HCT116 (cell line): Measurements from ENCODE around the gene URAD. TPM values are rescaled to one million over a fixed set of nuclear protein-coding genes. Genes with fewer than 3 reads are reported as not detected.

Source experiments
- ATAC-seq: fragments of 200-7000 bp; cut with Tn5 transposase; 2 replicates; pipeline ENCODE4 v1.9.1; 2020; ENCODE audit warnings: mild to moderate bottlenecking, moderate library complexity
- BruUV-seq: library from RNA; stranded (reverse); fragments of 400-500 nt; replicated peaks from 2 replicates; lab custom pipeline; 2021; lab: Mats Ljungman, UMichigan
- CTCF ChIA-PET: fragments of 300-600 bp; sonication (Branson Sonifier 250); formaldehyde crosslinking; loops from one replicate; lab custom pipeline; 2021; ENCODE audit warnings: antibody characterized with exemption; lab: Charles Lee
- POLR2A ChIA-PET: fragments of 300-600, 350-600 bp; sonication (Branson Sonifier 250); formaldehyde crosslinking; loops from one replicate; lab custom pipeline; 2021; ENCODE audit warnings: antibody characterized with exemption; lab: Charles Lee
- RAD21 ChIA-PET, 2 experiments: fragments of 300-600 bp; sonication (Branson Sonifier 250); formaldehyde crosslinking; loops; one replicate each; lab custom pipeline; 2023; ENCODE audit warnings: low total read pairs in 2 of 2; ENCODE audit not compliant: uncharacterized antibody in 2 of 2, unreplicated experiment in 2 of 2, low non-redundant PET in 1 of 2; lab: Charles Lee
- DNase-seq: peaks from one replicate; pipeline ENCODE4 v3.0.0-alpha.2; 2010; ENCODE audit warnings: low read depth, low spot score
- H2AFZ ChIP-seq: fragments of 200-600 bp; shearing (Covaris generic), sonication (generic); 2 replicates; pipeline ENCODE4 v1.6.1; 2017; ENCODE audit warnings: low read depth, mixed run types, mixed read lengths, antibody characterized with exemption, low read length; ENCODE audit not compliant: poor library complexity, severe bottlenecking
- H3K27ac ChIP-seq: 2 replicates; pipeline ENCODE4 v1.5.1; 2012; ENCODE audit warnings: low read depth, low read length
- H3K27me3 ChIP-seq: fragments of 200-600 bp; sonication (generic); 2 replicates; pipeline ENCODE4 v1.6.1; 2016; ENCODE audit warnings: mixed run types, low read length, mixed read lengths; ENCODE audit not compliant: insufficient read depth
- H3K36me3 ChIP-seq, 2 experiments: fragments of 200-500 bp in 1 of 2; fragments of 200-600 bp in 1 of 2; sonication (Bioruptor generic) in 1 of 2; sonication (generic) in 1 of 2; 2 replicates each; pipeline versions ENCODE4 v1.5.1 to v1.6.1; 2014 to 2016; ENCODE audit warnings: low read length in 2 of 2, inconsistent platforms in 1 of 2, mixed read lengths in 1 of 2, mixed run types in 1 of 2; ENCODE audit not compliant: insufficient read depth in 2 of 2, control insufficient read depth in 1 of 2
- H3K4me1 ChIP-seq, 2 experiments: fragments of 200-600 bp in 1 of 2; sonication (generic) in 1 of 2; 2 replicates each; pipeline versions ENCODE4 v1.5.1 to v1.6.1; 2012 to 2017; ENCODE audit warnings: low read length in 2 of 2, inconsistent platforms in 1 of 2, mild to moderate bottlenecking in 1 of 2, mixed read lengths in 1 of 2, mixed run types in 1 of 2, moderate library complexity in 1 of 2; ENCODE audit not compliant: insufficient read depth in 2 of 2, control insufficient read depth in 1 of 2
- H3K4me2 ChIP-seq: fragments of 200-600 bp; sonication (generic); 2 replicates; pipeline ENCODE4 v1.6.1; 2017; ENCODE audit warnings: mixed run types, low read length, mixed read lengths
- H3K4me3 ChIP-seq, 2 experiments: fragments of 200-600 bp in 1 of 2; sonication (generic) in 1 of 2; replicated peaks in 1 of 2; 2 replicates each; pipeline ENCODE4 v1.5.1; 2011 to 2016; ENCODE audit warnings: low read length in 2 of 2, control low read depth in 1 of 2, low read depth in 1 of 2, mild to moderate bottlenecking in 1 of 2, mixed read lengths in 1 of 2, mixed run types in 1 of 2
- H3K79me2 ChIP-seq: fragments of 200-600 bp; sonication (generic); 2 replicates; pipeline ENCODE4 v1.6.1; 2017; ENCODE audit warnings: mild to moderate bottlenecking, mixed run types, low read length, moderate library complexity, mixed read lengths; ENCODE audit not compliant: insufficient read depth
- H3K9ac ChIP-seq: fragments of 200-600 bp; sonication (generic); 2 replicates; pipeline ENCODE4 v1.6.1; 2016; ENCODE audit warnings: low read length, mixed read lengths
- H3K9me2 ChIP-seq: fragments of 200-600 bp; sonication (generic), shearing (Covaris generic); 2 replicates; pipeline ENCODE4 v1.6.1; 2017; ENCODE audit warnings: mixed run types, mild to moderate bottlenecking, moderate library complexity; ENCODE audit not compliant: insufficient read depth
- H3K9me3 ChIP-seq, 2 experiments: fragments of 200-500 bp in 1 of 2; fragments of 200-600 bp in 1 of 2; sonication (Bioruptor generic) in 1 of 2; sonication (generic) in 1 of 2; 2 replicates each; pipeline ENCODE4 v1.6.1; 2014 to 2017; ENCODE audit warnings: low read length in 2 of 2, mixed read lengths in 2 of 2, inconsistent platforms in 1 of 2, low read depth in 1 of 2, mild to moderate bottlenecking in 1 of 2, mixed run types in 1 of 2, moderate library complexity in 1 of 2; ENCODE audit not compliant: control insufficient read depth in 1 of 2, insufficient read depth in 1 of 2
- H4K20me1 ChIP-seq: fragments of 200-600 bp; sonication (generic), shearing (Covaris generic); 2 replicates; pipeline ENCODE4 v1.6.1; 2017; ENCODE audit warnings: mixed run types, mild to moderate bottlenecking, moderate library complexity; ENCODE audit not compliant: insufficient read depth
- CEBPB ChIP-seq: IDR thresholded peaks from 2 replicates; pipeline ENCODE4 v1.6.1; 2012; ENCODE audit warnings: low read depth
- EGR1 ChIP-seq: IDR thresholded peaks from 2 replicates; pipeline ENCODE4 v1.6.1; 2012; ENCODE audit warnings: low read depth
- ELF1 ChIP-seq: IDR thresholded peaks from 2 replicates; pipeline ENCODE4 v1.6.1; 2012; ENCODE audit warnings: low read depth, borderline replicate concordance
- EZH2 ChIP-seq: fragments of 200-600 bp; sonication (generic); IDR thresholded peaks from 2 replicates; pipeline ENCODE4 v1.6.1; 2017; ENCODE audit warnings: antibody characterized with exemption, mixed run types
- EZH2phosphoT487 ChIP-seq: fragments of 200-600 bp; IDR thresholded peaks from 2 replicates; pipeline ENCODE4 v1.6.1; 2018; ENCODE audit warnings: antibody characterized with exemption, borderline replicate concordance
- FOSL1 ChIP-seq: IDR thresholded peaks from 2 replicates; pipeline ENCODE4 v1.6.1; 2012; ENCODE audit warnings: low read depth
- JUND ChIP-seq: IDR thresholded peaks from 2 replicates; pipeline ENCODE4 v1.6.1; 2012
- POLR2A ChIP-seq: IDR thresholded peaks from 2 replicates; pipeline ENCODE4 v1.7.0; 2011; ENCODE audit warnings: borderline replicate concordance; ENCODE audit not compliant: insufficient read depth, insufficient read length; ENCODE audit errors: extremely low read depth
- RAD21 ChIP-seq: IDR thresholded peaks from 2 replicates; pipeline ENCODE4 v1.6.1; 2012; ENCODE audit warnings: low read depth, mild to moderate bottlenecking
- SIN3A ChIP-seq: IDR thresholded peaks from 2 replicates; pipeline ENCODE4 v1.6.1; 2012; ENCODE audit warnings: low read depth
- SP1 ChIP-seq: IDR thresholded peaks from 2 replicates; pipeline ENCODE4 v1.6.1; 2012; ENCODE audit warnings: low read depth
- SRF ChIP-seq: IDR thresholded peaks from 2 replicates; pipeline ENCODE4 v1.6.1; 2012; ENCODE audit warnings: low read depth
- TCF7L2 ChIP-seq: IDR thresholded peaks from 2 replicates; pipeline ENCODE4 v1.7.0; 2011; ENCODE audit warnings: borderline replicate concordance, inconsistent platforms; ENCODE audit not compliant: insufficient read depth, insufficient read length; ENCODE audit errors: extremely low read depth
- YY1 ChIP-seq: IDR thresholded peaks from 2 replicates; pipeline ENCODE4 v1.6.1; 2011; ENCODE audit warnings: low read length, low read depth, moderate library complexity, mild to moderate bottlenecking; ENCODE audit not compliant: insufficient replicate concordance; ENCODE audit errors: extremely low read depth
- ZFX ChIP-seq: fragments of 450-650 bp; IDR thresholded peaks from 2 replicates; pipeline ENCODE4 v1.6.1; 2017
- ZNF274 ChIP-seq: fragments of 200-500 bp; sonication (Bioruptor generic); IDR thresholded peaks from 2 replicates; pipeline ENCODE4 v1.6.1; 2014; ENCODE audit warnings: mild to moderate bottlenecking, low read depth, low read length, inconsistent platforms
- intact Hi-C: fragments of 100-400 bp; cut with micrococcal nuclease; formaldehyde crosslinking; loops from 2 replicates; pipeline ENCODE4 v1.10.0; 2022
- total RNA-seq: library from RNA; stranded (reverse); gene quantifications from one replicate; pipeline ENCODE4 v1.2.1, GENCODE V29; 2021; ENCODE audit not compliant: unreplicated experiment
- TF ChIP-seq, protein P1 (sequence below): IDR thresholded peaks from 2 replicates; pipeline ENCODE4 v1.6.1; 2012
- TF ChIP-seq, protein P2 (sequence below): IDR thresholded peaks from 2 replicates; pipeline ENCODE4 v1.6.1; 2012; ENCODE audit warnings: low read depth
- TF ChIP-seq, protein P3 (sequence below): IDR thresholded peaks from 2 replicates; pipeline ENCODE4 v1.6.1; 2011; ENCODE audit warnings: mild to moderate bottlenecking, low read length, moderate library complexity; ENCODE audit not compliant: insufficient replicate concordance; ENCODE audit errors: extremely low read depth
- TF ChIP-seq, protein P4 (sequence below): IDR thresholded peaks from 2 replicates; pipeline ENCODE4 v1.6.1; 2012

URAD gene
- total RNA-seq, 1 experiment from 2014 or later: not detected

DNA sequence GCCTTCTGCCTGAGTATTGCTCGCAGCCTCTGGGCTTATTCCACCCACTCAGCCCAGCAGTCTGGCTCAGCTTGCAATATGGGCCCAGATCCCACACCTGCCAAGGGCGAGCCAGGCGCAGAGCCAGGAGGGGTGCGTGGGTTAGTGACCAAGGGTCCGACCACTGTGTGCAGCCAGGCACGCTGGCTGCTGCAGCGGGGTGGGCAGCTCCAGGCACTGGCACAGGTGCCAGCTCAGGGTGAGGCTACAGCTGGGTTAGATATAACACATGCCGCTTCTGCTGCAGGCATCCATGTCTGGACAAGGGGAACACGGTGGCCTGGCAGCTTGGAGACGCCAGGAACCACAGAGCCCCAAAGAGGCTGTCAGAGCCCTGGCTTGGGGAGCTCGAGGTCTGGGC lies 12.6 kb upstream of the URAD start:
- TF ChIP-seq, protein P1, sequence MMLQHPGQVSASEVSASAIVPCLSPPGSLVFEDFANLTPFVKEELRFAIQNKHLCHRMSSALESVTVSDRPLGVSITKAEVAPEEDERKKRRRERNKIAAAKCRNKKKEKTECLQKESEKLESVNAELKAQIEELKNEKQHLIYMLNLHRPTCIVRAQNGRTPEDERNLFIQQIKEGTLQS: no peak
- no peak for TF ChIP-seq TCF7L2
- TF ChIP-seq, protein P2, sequence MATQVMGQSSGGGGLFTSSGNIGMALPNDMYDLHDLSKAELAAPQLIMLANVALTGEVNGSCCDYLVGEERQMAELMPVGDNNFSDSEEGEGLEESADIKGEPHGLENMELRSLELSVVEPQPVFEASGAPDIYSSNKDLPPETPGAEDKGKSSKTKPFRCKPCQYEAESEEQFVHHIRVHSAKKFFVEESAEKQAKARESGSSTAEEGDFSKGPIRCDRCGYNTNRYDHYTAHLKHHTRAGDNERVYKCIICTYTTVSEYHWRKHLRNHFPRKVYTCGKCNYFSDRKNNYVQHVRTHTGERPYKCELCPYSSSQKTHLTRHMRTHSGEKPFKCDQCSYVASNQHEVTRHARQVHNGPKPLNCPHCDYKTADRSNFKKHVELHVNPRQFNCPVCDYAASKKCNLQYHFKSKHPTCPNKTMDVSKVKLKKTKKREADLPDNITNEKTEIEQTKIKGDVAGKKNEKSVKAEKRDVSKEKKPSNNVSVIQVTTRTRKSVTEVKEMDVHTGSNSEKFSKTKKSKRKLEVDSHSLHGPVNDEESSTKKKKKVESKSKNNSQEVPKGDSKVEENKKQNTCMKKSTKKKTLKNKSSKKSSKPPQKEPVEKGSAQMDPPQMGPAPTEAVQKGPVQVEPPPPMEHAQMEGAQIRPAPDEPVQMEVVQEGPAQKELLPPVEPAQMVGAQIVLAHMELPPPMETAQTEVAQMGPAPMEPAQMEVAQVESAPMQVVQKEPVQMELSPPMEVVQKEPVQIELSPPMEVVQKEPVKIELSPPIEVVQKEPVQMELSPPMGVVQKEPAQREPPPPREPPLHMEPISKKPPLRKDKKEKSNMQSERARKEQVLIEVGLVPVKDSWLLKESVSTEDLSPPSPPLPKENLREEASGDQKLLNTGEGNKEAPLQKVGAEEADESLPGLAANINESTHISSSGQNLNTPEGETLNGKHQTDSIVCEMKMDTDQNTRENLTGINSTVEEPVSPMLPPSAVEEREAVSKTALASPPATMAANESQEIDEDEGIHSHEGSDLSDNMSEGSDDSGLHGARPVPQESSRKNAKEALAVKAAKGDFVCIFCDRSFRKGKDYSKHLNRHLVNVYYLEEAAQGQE: no peak
- TF ChIP-seq, protein P3, sequence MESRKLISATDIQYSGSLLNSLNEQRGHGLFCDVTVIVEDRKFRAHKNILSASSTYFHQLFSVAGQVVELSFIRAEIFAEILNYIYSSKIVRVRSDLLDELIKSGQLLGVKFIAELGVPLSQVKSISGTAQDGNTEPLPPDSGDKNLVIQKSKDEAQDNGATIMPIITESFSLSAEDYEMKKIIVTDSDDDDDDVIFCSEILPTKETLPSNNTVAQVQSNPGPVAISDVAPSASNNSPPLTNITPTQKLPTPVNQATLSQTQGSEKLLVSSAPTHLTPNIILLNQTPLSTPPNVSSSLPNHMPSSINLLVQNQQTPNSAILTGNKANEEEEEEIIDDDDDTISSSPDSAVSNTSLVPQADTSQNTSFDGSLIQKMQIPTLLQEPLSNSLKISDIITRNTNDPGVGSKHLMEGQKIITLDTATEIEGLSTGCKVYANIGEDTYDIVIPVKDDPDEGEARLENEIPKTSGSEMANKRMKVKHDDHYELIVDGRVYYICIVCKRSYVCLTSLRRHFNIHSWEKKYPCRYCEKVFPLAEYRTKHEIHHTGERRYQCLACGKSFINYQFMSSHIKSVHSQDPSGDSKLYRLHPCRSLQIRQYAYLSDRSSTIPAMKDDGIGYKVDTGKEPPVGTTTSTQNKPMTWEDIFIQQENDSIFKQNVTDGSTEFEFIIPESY: no peak
- TF ChIP-seq EGR1: no peak
- TF ChIP-seq RAD21: no peak
- no peak for TF ChIP-seq ZNF274
- TF ChIP-seq EZH2: no peak
- TF ChIP-seq POLR2A: no peak
- no peak for TF ChIP-seq FOSL1
- TF ChIP-seq, protein P4, sequence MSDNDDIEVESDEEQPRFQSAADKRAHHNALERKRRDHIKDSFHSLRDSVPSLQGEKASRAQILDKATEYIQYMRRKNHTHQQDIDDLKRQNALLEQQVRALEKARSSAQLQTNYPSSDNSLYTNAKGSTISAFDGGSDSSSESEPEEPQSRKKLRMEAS: no peak
- TF ChIP-seq SRF: no peak
- no peak for TF ChIP-seq SP1
- no peak for TF ChIP-seq CEBPB
- TF ChIP-seq EZH2phosphoT487: no peak
- TF ChIP-seq SIN3A: no peak
- TF ChIP-seq ELF1: no peak
- no peak for TF ChIP-seq YY1
- no peak for TF ChIP-seq ZFX
- TF ChIP-seq JUND: no peak
- TF ChIP-seq, all 23 proteins: peak for 0
- CTCF ChIA-PET: no interaction called here
- no peaks in the 10 kb centered on the region for H3K9me2 ChIP-seq
- intact Hi-C loops: no loop called here
- H3K27ac ChIP-seq: no peak overlapping the region
- ATAC-seq (no peak), DNase-seq (no peak)
- no peak overlapping the region for H3K4me2 ChIP-seq
- H4K20me1 ChIP-seq: no peaks in the 10 kb centered on the region
- peaks cover 0 to 9% of the 10 kb centered on the region in 2 experiments; a peak in 2 of 4 replicates for H3K4me1 ChIP-seq
- POLR2A ChIA-PET: no interaction called here
- RAD21 ChIA-PET: no interaction called here
- BruUV-seq: no TSS peak
- no peak overlapping the region for H3K9ac ChIP-seq
- H3K9me3 ChIP-seq: no peaks in the 10 kb centered on the region
- no peak overlapping the region for H3K4me3 ChIP-seq
- no peaks in the 10 kb centered on the region for H3K36me3 ChIP-seq
- H3K79me2 ChIP-seq: no peaks in the 10 kb centered on the region
- no peaks in the 10 kb centered on the region for H3K27me3 ChIP-seq
- no peak overlapping the region for H2AFZ ChIP-seq
